ENCODE data around the gene ARHGAP31.

- TF ChIP-seq CTCF (IDR thresholded peaks at IDR 0.05) (peak in 1 of 4 experiments; percentile 21), POLR2A (IDR thresholded peaks at IDR 0.05) (no peak)
Measured at GRCh38 chr3:119352863-119353527, 58.8 kb downstream of the ARHGAP31 start.
